Panc1 (cell line): ENCODE data around the gene HOXA10. TPM values are rescaled to one million over a fixed set of nuclear protein-coding genes. Genes with fewer than 3 reads are reported as not detected.

Source experiments
- ATAC-seq: fragments of 200-7000 bp; cut with Tn5 transposase; 2 replicates; pipeline ENCODE4 v1.9.1; 2020; ENCODE audit warnings: mild to moderate bottlenecking, moderate library complexity
- BruUV-seq: library from RNA; stranded (reverse); fragments of 400-500 nt; replicated peaks from 2 replicates; lab custom pipeline; 2021; lab: Mats Ljungman, UMichigan
- CTCF ChIA-PET: fragments of 300-600 bp; sonication (Branson Sonifier 250); formaldehyde crosslinking; loops from one replicate; lab custom pipeline; 2022; ENCODE audit warnings: antibody characterized with exemption; lab: Charles Lee
- POLR2A ChIA-PET: fragments of 300-600 bp; sonication (Branson Sonifier 250); formaldehyde crosslinking; loops from one replicate; lab custom pipeline; 2022; ENCODE audit warnings: antibody characterized with exemption; lab: Charles Lee
- DNase-seq: peaks from one replicate; pipeline ENCODE4 v3.0.0-alpha.2; 2010; ENCODE audit warnings: low read depth, low spot score
- H3K27ac ChIP-seq: 2 replicates; pipeline ENCODE4 v1.5.1; 2011; ENCODE audit warnings: mild to moderate bottlenecking, low read length, inconsistent platforms
- H3K27me3 ChIP-seq: fragments of 200-500 bp; sonication (Bioruptor generic); 2 replicates; pipeline ENCODE4 v1.6.0; 2014; ENCODE audit warnings: low read length, inconsistent platforms; ENCODE audit not compliant: control insufficient read depth, insufficient read depth
- H3K36me3 ChIP-seq: fragments of 200-500 bp; sonication (Bioruptor generic); 2 replicates; pipeline ENCODE4 v1.5.1; 2014; ENCODE audit warnings: inconsistent platforms, mild to moderate bottlenecking, low read length, moderate library complexity; ENCODE audit not compliant: control insufficient read depth, insufficient read depth
- H3K4me1 ChIP-seq: 2 replicates; pipeline ENCODE4 v1.5.1; 2011; ENCODE audit warnings: inconsistent platforms, mild to moderate bottlenecking, low read length, moderate library complexity; ENCODE audit not compliant: control insufficient read depth, insufficient read depth
- H3K4me3 ChIP-seq, 2 experiments: 2 replicates each; pipeline ENCODE4 v1.5.1; 2011 to 2012; ENCODE audit warnings: low read depth in 2 of 2, low read length in 2 of 2, mild to moderate bottlenecking in 2 of 2, inconsistent platforms in 1 of 2, moderate library complexity in 1 of 2
- H3K9me3 ChIP-seq: fragments of 200-500 bp; sonication (Bioruptor generic); 2 replicates; pipeline ENCODE4 v1.5.1; 2014; ENCODE audit warnings: low read depth, mild to moderate bottlenecking, inconsistent platforms, low read length, moderate library complexity; ENCODE audit not compliant: control insufficient read depth, insufficient read depth
- POLR2AphosphoS5 ChIP-seq: IDR thresholded peaks from 2 replicates; pipeline ENCODE4 v1.6.1; 2012; ENCODE audit warnings: mild to moderate bottlenecking, low read depth, low read length, moderate library complexity
- SIN3A ChIP-seq: IDR thresholded peaks from 2 replicates; pipeline ENCODE4 v1.6.1; 2012; ENCODE audit warnings: low read depth, mild to moderate bottlenecking, low read length, moderate library complexity, borderline replicate concordance; ENCODE audit not compliant: insufficient read depth
- TCF7L2 ChIP-seq: IDR thresholded peaks from 2 replicates; pipeline ENCODE4 v1.6.1; 2011; ENCODE audit warnings: mild to moderate bottlenecking, low read depth, low read length, inconsistent platforms
- in situ Hi-C: cut with HindIII; loops from 2 replicates; pipeline ENCODE4 v1.10.0; 2016; ENCODE audit warnings: low sequenced_read_pairs, low pct_unique_long_range_greater_than_20kb
- intact Hi-C: fragments of 100-400 bp; cut with micrococcal nuclease; formaldehyde crosslinking; loops from one replicate; pipeline ENCODE4 v1.10.0; 2022; ENCODE audit not compliant: unreplicated experiment
- total RNA-seq: library from RNA; stranded (reverse); gene quantifications from one replicate; pipeline ENCODE4 v1.2.1, GENCODE V29; 2021; ENCODE audit not compliant: unreplicated experiment
- TF ChIP-seq, protein P1 (sequence below): fragments of 450-650 bp; IDR thresholded peaks from 2 replicates; pipeline ENCODE4 v1.5.1; 2017; ENCODE audit warnings: mild to moderate bottlenecking
- TF ChIP-seq, protein P2 (sequence below), 2 experiments: IDR thresholded peaks; 2 replicates each; pipeline ENCODE4 v1.6.1; 2011 to 2012; ENCODE audit warnings: low read depth in 2 of 2, control low read depth in 1 of 2, low read length in 1 of 2, mild to moderate bottlenecking in 1 of 2, moderate library complexity in 1 of 2; ENCODE audit not compliant: insufficient read depth in 1 of 2

HOXA10 gene
- total RNA-seq, 1 experiment from 2014 or later: 0.41 TPM

DNA sequence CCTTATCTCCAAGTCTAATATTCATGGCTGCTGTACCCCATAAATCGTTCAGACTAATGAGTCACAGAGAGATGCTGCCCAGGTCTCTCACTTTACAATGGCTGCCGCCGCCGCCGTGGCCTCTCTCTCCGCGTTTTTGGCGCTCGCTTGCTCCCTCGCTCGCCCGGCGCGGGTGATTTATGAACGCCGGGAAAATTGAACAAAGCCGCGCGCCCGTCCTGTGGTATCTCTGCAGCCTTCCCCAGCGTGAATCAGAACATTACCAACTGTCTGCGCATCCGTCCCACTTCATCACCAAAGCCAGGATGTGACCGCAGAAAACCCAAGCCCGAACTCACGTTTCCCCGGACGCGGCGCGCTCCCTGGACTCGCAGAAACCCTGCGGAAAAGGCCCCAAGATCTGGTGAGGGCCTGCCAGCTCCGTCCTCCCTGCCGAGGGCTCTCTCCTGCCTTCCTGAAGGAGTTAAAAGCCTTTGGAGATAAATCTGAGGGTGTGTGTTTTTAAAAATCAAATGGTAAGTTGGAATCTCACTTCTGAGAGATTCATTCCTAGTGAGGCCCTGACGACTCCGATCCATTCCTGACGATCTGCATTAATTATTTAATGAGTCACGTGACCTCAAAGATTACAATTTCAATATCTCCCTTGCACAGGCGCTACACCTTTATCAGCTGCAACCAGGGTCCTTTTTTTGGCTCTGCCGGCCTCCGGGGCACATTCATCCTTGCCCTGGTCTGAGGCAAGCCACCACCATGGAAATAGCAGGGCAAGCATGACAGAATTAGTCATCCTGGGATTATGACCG lies 49.8 kb downstream of the HOXA10 start:
- no peak for TF ChIP-seq POLR2AphosphoS5
- no peak for TF ChIP-seq SIN3A
- TF ChIP-seq, protein P1, sequence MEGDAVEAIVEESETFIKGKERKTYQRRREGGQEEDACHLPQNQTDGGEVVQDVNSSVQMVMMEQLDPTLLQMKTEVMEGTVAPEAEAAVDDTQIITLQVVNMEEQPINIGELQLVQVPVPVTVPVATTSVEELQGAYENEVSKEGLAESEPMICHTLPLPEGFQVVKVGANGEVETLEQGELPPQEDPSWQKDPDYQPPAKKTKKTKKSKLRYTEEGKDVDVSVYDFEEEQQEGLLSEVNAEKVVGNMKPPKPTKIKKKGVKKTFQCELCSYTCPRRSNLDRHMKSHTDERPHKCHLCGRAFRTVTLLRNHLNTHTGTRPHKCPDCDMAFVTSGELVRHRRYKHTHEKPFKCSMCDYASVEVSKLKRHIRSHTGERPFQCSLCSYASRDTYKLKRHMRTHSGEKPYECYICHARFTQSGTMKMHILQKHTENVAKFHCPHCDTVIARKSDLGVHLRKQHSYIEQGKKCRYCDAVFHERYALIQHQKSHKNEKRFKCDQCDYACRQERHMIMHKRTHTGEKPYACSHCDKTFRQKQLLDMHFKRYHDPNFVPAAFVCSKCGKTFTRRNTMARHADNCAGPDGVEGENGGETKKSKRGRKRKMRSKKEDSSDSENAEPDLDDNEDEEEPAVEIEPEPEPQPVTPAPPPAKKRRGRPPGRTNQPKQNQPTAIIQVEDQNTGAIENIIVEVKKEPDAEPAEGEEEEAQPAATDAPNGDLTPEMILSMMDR: no peak
- TF ChIP-seq, protein P2, sequence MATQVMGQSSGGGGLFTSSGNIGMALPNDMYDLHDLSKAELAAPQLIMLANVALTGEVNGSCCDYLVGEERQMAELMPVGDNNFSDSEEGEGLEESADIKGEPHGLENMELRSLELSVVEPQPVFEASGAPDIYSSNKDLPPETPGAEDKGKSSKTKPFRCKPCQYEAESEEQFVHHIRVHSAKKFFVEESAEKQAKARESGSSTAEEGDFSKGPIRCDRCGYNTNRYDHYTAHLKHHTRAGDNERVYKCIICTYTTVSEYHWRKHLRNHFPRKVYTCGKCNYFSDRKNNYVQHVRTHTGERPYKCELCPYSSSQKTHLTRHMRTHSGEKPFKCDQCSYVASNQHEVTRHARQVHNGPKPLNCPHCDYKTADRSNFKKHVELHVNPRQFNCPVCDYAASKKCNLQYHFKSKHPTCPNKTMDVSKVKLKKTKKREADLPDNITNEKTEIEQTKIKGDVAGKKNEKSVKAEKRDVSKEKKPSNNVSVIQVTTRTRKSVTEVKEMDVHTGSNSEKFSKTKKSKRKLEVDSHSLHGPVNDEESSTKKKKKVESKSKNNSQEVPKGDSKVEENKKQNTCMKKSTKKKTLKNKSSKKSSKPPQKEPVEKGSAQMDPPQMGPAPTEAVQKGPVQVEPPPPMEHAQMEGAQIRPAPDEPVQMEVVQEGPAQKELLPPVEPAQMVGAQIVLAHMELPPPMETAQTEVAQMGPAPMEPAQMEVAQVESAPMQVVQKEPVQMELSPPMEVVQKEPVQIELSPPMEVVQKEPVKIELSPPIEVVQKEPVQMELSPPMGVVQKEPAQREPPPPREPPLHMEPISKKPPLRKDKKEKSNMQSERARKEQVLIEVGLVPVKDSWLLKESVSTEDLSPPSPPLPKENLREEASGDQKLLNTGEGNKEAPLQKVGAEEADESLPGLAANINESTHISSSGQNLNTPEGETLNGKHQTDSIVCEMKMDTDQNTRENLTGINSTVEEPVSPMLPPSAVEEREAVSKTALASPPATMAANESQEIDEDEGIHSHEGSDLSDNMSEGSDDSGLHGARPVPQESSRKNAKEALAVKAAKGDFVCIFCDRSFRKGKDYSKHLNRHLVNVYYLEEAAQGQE (IDR thresholded peaks at IDR 0.05; ENCODE audit: insufficient read depth in 1 of 2, low read depth in 2 of 2, low read length in 1 of 2): no peak
- TF ChIP-seq TCF7L2: no peak
- no TSS peak for BruUV-seq
- H3K36me3 ChIP-seq: no peaks in the 10 kb centered on the region
- in situ Hi-C loops (no loop called here), intact Hi-C loops (no loop called here)
- ChIA-PET CTCF (no interaction called here), POLR2A (no interaction called here)
- no peak overlapping the region for H3K4me3 ChIP-seq
- peak overlapping the region; percentile 99 for H3K27ac ChIP-seq
- DNase-seq (no peak), ATAC-seq (no peak)
- no peaks in the 10 kb centered on the region for H3K9me3 ChIP-seq
- no peaks in the 10 kb centered on the region for H3K27me3 ChIP-seq
- H3K4me1 ChIP-seq: peaks cover 78% of the 10 kb centered on the region

GRCh38 chr7:27123477-27124053 lies 50.6 kb downstream of the HOXA10 start:
- no peak for ATAC-seq
- H3K36me3 ChIP-seq: no peaks in the 10 kb centered on the region
- TF ChIP-seq, protein P2 (IDR thresholded peaks at IDR 0.05; ENCODE audit: insufficient read depth in 1 of 2, low read depth in 2 of 2, low read length in 1 of 2): no peak
- TF ChIP-seq TCF7L2: no peak
- intact Hi-C loops (no loop called here), in situ Hi-C loops (no loop called here)
- no peaks in the 10 kb centered on the region for H3K27me3 ChIP-seq
- no peaks in the 10 kb centered on the region for H3K9me3 ChIP-seq
- ChIA-PET POLR2A (no interaction called here), CTCF (no interaction called here)
- BruUV-seq: no TSS peak
- H3K4me1 ChIP-seq: peaks cover 85% of the 10 kb centered on the region
- peak overlapping the region; percentile 99 for H3K27ac ChIP-seq
- no peak for DNase-seq
- H3K4me3 ChIP-seq: peak overlapping the region; percentile 51 to 67; a peak in 3 of 4 replicates
